Effector memory CD4-positive, alpha-beta T cell (primary cell): Measurements from ENCODE around the gene TMEM171.

ENCODE experiments used
- DNase-seq, 3 donors: peaks; one replicate each; pipeline ENCODE4 v3.0.0-alpha.2; 2020
- H3K27ac ChIP-seq: 2 replicates; pipeline ENCODE4 v1.7.0; 2013; ENCODE audit warnings: mild to moderate bottlenecking, low read length, moderate library complexity; ENCODE audit not compliant: insufficient read depth, poor library complexity, severe bottlenecking
- H3K27me3 ChIP-seq: replicated peaks from 2 replicates; pipeline ENCODE4 v1.7.0; 2013; ENCODE audit warnings: mild to moderate bottlenecking, low read length; ENCODE audit not compliant: insufficient read depth, control insufficient read depth, poor library complexity, severe bottlenecking
- H3K36me3 ChIP-seq: 2 replicates; pipeline ENCODE4 v1.7.0; 2013; ENCODE audit warnings: mild to moderate bottlenecking, low read length, moderate library complexity; ENCODE audit not compliant: control insufficient read depth, insufficient read depth
- H3K4me1 ChIP-seq: 2 replicates; pipeline ENCODE4 v1.7.0; 2013; ENCODE audit warnings: low read length, mild to moderate bottlenecking; ENCODE audit not compliant: control insufficient read depth, insufficient read depth, poor library complexity, severe bottlenecking
- H3K4me3 ChIP-seq: 2 replicates; pipeline ENCODE4 v1.7.0; 2013; ENCODE audit warnings: low read length, low read depth, mild to moderate bottlenecking; ENCODE audit not compliant: insufficient read depth, poor library complexity, severe bottlenecking
- H3K9me3 ChIP-seq: 2 replicates; pipeline ENCODE4 v1.7.0; 2013; ENCODE audit warnings: mild to moderate bottlenecking, low read length, moderate library complexity; ENCODE audit not compliant: control insufficient read depth
- total RNA-seq, 3 donors: gene quantifications; one replicate each; lab custom pipeline; 2026; lab: John Stamatoyannopoulos, UW

TMEM171 gene, protein sequence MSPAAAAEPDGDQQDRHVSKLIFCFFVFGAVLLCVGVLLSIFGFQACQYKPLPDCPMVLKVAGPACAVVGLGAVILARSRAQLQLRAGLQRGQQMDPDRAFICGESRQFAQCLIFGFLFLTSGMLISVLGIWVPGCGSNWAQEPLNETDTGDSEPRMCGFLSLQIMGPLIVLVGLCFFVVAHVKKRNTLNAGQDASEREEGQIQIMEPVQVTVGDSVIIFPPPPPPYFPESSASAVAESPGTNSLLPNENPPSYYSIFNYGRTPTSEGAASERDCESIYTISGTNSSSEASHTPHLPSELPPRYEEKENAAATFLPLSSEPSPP
- 0 to 5.7 (median 0.58) reads per million in 3 donors for total RNA-seq

DNA sequence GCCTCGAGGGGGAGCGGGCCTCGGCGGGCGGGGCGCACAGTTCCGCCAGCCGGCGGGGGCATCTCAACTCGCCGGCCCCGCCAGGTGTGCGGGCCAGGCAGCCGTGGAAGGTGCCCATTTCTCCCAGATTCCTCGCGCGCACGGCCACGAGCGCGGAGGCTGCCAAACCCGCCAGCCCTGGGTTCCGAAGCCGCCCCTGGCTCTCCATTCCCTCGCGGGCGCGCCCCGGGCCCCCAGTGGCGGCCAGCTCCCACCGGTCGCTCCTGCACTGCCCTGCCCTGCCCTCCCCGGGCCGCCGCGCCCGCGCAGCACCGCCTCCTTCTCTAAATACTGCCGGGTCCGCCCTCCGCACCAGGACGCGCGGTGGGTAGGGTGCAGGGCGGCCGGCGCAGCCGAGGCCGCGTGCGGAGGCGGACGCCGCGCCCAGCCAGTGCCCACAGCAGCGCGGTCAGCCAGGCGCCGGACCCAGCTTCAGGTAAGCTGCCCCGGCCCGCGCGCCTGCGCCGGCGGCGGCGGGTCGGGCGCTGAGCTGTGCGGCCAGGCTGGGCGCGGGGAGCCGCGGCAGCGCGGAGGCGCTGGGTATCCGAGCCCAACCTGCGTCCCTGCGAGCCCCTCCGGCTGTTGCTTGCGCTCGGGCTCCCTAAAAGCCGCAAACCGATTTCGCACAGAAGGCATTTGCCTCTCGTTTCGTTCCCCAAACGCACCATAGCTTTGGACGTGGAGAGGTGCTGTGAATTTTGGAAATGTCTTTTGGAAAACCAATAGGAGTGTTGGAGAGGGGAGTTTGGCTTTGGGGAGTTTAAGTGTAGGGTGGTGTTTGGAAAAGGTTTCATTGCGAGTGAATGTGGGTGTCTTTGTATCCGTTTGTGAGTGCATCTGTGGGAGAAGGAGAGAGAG, at the start of gene TMEM171:
Gene TMEM171, plus strand, starts transcription at position 354 of the 897 bp plus-strand sequence. CDS start 2,799 bp downstream, outside the sequence.
- Histone ChIP-seq H3K36me3 (no peaks in the 10 kb centered on the region), H3K27me3 (peaks cover 9% of the 10 kb centered on the region), H3K4me3 (no peak within 1 kb of the TSS), H3K4me1 (peaks cover 5% of the 10 kb centered on the region), H3K27ac (no peak within 1 kb of the TSS), H3K9me3 (no peaks in the 10 kb centered on the region)
- DNase-seq, result peak in 1 of 3 donors; percentile 5

DNA sequence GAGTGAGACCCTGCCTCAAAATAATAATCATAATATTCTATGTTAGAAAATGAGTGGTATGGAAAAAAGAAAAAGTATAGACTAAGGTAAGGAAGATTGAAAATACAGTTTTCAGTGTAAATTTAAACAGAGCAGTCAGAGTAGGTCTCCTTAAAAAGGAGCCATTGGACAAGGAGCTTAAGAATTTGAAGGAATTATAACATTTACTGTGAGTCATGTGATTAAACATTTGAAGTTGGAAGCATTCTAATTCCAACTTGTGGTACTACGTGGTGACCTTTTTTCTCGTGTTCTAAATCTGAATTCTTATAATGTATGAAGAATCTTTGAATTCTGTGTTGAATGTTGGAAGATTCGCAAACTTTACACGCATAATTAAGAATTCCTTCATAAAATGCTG, 39.3 kb upstream of the TMEM171 start:
- DNase-seq, result no peak
- H3K36me3 ChIP-seq, result no peaks in the 10 kb centered on the region
- no peak overlapping the region for H3K4me3 ChIP-seq
- no peaks in the 10 kb centered on the region for H3K9me3 ChIP-seq
- H3K27ac ChIP-seq, result no peak overlapping the region
- no peaks in the 10 kb centered on the region for H3K27me3 ChIP-seq
- H3K4me1 ChIP-seq, result no peaks in the 10 kb centered on the region

DNA sequence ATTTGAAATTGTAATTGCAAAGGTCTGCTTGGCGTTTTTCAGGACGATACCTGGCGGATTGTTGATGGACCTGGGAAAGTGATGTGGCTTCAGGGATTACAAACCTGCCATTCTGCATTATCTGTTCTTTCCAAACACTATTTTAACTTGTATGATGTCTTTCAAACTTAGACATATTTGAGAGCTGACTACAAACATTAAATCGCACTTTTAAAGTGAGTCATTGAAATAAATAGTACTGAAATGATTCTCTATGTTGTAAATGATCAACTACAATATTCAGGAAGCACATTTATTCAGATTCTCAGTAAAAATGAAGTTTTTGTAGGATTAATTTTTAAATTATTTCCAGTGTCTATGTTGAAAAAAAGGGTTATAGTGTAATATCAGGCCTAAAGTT, 32.3 kb upstream of the TMEM171 start:
- H3K27ac ChIP-seq, result no peak overlapping the region
- H3K36me3 ChIP-seq, result no peaks in the 10 kb centered on the region
- H3K9me3 ChIP-seq, result no peaks in the 10 kb centered on the region
- no peaks in the 10 kb centered on the region for H3K27me3 ChIP-seq
- no peaks in the 10 kb centered on the region for H3K4me1 ChIP-seq
- no peak for DNase-seq
- no peak overlapping the region for H3K4me3 ChIP-seq

DNA sequence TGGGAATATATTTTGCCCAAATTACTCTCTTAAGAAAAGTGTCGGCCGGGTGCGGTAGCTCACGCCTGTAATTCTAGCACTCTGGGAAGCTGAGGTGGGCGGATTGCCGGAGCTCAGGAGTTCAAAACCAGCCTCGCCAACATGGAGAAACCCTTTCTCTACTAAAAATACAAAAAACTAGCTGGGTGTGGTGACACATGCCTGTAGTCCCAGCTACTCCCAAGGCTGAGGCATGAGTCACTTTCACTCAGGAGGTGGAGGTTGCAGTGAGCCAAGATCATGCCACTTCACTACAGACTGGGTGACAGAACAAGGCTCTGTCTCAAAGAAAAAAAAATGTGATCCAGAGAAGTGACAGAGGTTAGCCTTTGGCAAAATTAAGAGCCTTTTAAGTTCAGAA, 26.4 kb upstream of the TMEM171 start:
- H3K4me3 ChIP-seq, result no peak overlapping the region
- no peaks in the 10 kb centered on the region for H3K4me1 ChIP-seq
- DNase-seq, result no peak
- H3K36me3 ChIP-seq, result no peaks in the 10 kb centered on the region
- no peak overlapping the region for H3K27ac ChIP-seq
- no peaks in the 10 kb centered on the region for H3K9me3 ChIP-seq
- no peaks in the 10 kb centered on the region for H3K27me3 ChIP-seq

DNA sequence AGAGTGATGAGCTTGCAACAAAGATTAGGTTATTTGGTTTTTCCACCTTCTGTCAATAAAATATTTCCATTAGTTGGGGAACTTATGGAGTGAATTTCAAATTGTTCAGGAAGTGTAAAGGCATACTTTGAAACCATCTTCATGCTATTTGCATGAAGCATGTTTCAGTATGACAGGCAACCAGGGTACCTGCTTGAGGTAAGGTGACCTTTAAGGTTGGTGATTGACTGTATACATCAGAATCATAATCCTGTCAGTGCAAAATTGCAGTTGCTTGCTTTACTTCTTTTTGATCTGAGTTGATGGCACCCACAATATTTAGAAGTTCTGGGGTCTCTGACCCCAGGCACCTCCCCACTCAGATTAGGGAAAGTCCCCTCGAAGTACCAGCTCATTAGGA, 26.0 kb upstream of the TMEM171 start:
- DNase-seq, result no peak
- H3K9me3 ChIP-seq, result no peaks in the 10 kb centered on the region
- H3K27ac ChIP-seq, result no peak overlapping the region
- H3K36me3 ChIP-seq, result no peaks in the 10 kb centered on the region
- no peak overlapping the region for H3K4me3 ChIP-seq
- H3K27me3 ChIP-seq, result no peaks in the 10 kb centered on the region
- H3K4me1 ChIP-seq, result no peaks in the 10 kb centered on the region

DNA sequence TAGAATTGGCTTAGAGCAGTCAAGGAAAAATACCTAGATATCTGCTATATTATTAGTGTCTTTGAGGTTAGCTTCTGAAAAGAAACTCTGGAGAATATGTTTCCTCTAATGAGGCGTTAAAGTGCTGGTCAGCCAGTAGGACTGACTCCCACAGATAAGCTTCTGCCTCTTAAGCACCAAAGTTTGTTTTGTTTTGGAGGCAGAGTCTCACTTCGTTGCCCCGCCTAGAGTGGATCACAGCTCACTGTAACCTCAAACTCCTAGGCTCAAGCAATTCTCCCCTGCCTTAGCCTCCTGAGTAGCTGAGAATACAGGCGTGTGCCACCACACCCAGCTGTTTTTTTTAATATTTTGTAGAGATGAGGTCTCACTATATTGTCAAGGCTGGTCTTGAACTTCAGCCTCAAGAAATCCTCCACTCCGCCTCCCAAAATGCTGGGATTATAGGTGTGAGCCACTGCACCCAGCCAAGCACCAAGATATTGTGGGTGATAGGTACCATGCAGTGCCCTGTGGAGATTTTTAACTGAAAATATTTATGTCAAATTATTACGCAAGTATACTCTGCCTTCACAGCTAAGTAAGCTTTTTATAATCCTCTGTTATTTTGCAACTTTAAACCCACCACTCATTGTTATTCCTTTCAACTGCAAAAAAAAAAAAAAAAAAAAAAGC, 24.7 kb upstream of the TMEM171 start:
- DNase-seq, result no peak
- Histone ChIP-seq H3K27me3 (no peaks in the 10 kb centered on the region), H3K27ac (no peak overlapping the region)

DNA sequence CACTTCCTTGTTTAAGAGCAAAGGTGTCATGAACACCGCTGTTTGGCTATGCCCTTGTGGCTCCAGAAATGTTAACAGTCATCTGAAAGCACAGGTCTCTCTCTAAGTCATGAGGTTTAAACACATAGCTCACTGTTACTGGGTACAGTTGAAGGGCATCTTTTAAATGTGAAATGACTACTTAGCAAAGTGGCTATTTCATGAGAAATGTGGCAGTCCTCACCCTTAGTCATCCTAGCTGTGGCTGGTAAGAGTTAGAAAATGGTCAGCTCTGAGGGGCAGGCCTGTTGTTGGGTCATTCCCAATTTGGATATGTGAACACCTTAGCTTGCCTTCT, 24.2 kb upstream of the TMEM171 start:
- DNase-seq, result no peak
- Histone ChIP-seq H3K9me3 (no peaks in the 10 kb centered on the region), H3K4me1 (no peaks in the 10 kb centered on the region), H3K36me3 (no peaks in the 10 kb centered on the region), H3K4me3 (no peak overlapping the region), H3K27ac (no peak overlapping the region), H3K27me3 (no peaks in the 10 kb centered on the region)

More for the DNA sequence above, 24.7 kb upstream of the TMEM171 start:
- no peaks in the 10 kb centered on the region for H3K36me3 ChIP-seq
- no peaks in the 10 kb centered on the region for H3K4me1 ChIP-seq
- H3K4me3 ChIP-seq, result no peak overlapping the region
- H3K9me3 ChIP-seq, result no peaks in the 10 kb centered on the region

DNA sequence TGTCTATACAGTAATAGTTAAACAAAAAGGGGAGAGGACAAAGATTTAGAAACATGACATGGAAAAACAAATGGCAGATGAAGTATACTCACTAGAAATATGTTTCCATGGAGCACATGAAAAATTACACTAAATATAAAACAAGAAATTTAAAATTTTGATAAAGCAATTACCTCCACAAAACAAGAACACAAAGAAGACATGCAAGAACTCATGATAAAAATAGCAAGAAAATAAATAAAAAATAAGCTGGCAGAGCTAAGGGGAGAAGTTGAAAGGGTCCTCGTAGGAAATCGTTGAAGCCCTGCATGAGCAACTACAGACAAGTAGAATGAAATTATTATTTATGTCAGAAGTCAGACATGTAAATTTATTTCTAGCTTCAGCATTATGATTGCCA, 22.6 kb upstream of the TMEM171 start:
- H3K9me3 ChIP-seq, result no peaks in the 10 kb centered on the region
- no peak overlapping the region for H3K4me3 ChIP-seq
- no peaks in the 10 kb centered on the region for H3K27me3 ChIP-seq
- DNase-seq, result no peak
- H3K36me3 ChIP-seq, result no peaks in the 10 kb centered on the region
- H3K27ac ChIP-seq, result no peak overlapping the region
- no peaks in the 10 kb centered on the region for H3K4me1 ChIP-seq

DNA sequence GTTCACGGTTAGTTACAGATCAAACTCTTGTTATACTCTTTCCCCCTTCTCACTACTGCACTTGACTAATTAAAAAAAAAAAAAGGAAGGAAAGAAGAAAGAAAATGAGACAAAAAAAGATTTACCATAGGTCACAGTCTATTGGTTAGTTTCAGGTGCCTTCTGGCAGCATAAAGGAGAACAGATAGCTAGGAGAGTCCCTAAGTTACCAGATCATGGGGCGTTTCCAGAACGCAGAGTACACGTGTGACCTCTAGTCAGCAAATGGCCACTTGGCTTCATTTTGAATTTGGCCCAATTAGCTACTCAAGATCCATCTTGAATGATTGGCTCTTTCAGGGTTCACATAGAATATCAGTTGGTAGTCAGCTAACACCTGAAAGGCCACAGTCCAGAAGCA, 20.3 kb upstream of the TMEM171 start:
- no peak overlapping the region for H3K4me3 ChIP-seq
- no peaks in the 10 kb centered on the region for H3K9me3 ChIP-seq
- no peaks in the 10 kb centered on the region for H3K36me3 ChIP-seq
- H3K27me3 ChIP-seq, result peaks cover 3% of the 10 kb centered on the region
- DNase-seq, result no peak
- no peak overlapping the region for H3K27ac ChIP-seq
- no peaks in the 10 kb centered on the region for H3K4me1 ChIP-seq
